Suppressor macrophage treated with lipopolysaccharide for 1 hour (primary cell): ENCODE measurements around the gene LRRC8C.

Source experiments
- DNase-seq, 3 donors: peaks; one replicate each; pipeline ENCODE4 v3.0.0-alpha.2; 2020 to 2022

LRRC8C gene

DNA sequence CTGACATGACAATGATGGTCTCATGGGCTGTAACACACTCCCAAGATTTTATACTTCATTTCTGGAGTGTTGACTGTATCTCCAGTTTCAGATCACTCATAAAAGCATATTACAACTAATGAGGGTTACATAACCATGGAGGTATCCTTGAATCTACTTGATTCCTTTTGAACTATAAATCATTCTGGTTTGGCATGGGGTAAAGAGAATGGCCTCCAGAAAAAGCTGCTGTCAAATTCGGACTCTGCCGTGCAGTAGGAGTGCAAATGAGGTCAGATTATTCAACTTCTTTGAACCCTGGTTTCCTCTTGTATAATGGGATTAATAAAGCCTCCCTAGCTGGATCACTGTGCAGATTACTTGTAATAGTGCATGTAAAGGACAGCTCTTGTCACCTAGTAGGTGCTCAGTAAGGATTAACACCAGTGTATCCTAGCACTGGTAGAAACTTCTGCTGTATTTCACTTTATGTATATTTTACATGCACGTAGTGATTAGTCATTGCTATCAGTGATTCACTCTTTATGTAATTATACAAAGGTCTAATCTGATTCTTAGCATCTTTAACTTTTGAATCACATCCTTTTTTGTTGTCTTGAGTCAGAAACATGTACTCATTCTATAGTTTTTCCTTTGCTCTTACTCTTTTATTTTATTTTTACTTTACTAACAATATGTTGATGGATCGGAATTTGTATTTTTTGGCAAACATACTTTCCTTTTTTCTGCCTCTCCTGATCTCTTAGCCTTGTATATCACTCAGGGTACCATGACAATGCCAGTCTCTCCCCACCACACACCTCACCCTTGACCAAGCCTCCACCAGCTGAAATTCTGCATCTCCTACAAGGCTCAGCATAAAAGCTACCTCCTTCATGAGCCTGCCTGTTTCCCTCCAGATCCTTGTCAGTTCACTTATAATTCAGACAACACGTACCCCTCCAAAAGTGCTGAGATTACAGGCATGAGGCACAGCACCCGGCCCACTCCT is 3.2 kb downstream of the LRRC8C start:
- peak in 2 of 3 donors; percentile 63 to 64 for DNase-seq

DNA sequence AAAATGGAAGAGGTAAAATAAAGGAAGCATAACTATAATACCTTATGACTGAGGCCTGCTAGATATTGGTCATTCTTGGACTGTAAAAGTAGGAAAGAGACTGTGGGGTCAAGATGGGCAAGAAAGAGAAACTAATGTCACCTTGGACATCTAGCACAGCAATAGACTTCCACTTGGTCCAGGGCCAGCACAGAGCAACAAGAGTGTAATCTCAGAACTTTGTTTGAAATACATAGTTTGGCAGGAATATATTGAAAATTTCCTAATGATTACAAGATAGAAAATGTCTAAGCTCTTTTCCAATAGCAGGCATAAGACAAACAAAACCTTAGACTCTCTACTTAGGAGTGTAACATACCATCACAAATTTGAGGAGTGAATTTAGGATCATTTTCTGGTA is 4.6 kb downstream of the LRRC8C start:
- no peak for DNase-seq

- DNase-seq: no peak
Measured at GRCh38 chr1:89640440-89640839, 7.5 kb downstream of the LRRC8C start.

DNA sequence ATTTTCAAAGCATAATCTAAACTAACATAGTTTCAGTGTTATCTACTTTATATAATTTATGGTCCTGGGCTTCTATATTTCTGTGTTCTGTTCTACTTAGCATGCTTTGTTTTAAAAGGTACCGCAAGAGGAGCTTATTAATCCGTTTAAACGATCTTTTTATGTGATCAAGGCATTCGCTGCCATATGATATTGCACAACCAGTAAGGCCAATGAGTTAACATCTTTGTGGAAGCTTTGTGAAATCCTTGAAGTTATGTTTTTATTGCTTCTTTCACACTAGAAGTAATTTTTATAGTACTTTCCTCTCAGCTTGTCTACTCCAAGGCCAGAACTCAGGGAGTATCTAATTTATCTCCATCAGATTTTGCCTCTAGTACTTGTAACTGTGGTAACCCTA is 8.9 kb downstream of the LRRC8C start:
- peak in 1 of 3 donors; percentile 32 for DNase-seq

DNA sequence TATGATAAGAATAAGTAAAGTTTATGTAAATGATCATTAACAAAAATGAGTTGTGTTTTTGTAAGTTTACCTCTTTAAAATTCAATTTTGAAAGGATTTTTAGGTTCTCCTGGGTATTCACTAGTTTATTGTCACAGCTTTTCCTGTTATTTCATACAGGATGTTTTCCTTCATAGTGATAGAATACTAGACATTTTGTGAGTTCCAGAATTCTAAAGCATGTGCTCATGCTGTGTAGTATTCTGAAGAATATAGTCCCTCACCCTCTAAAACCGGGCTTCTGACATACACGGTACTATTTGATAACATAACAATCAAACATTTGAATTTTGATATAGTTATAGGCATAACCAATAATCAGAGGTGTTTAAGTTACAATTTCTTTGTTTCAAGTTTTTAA is 10.7 kb downstream of the LRRC8C start:
- DNase-seq: no peak

- no peak for DNase-seq
Measured at GRCh38 chr1:89644119-89644814, 11.3 kb downstream of the LRRC8C start.

GRCh38 chr1:89646259-89646658 is 13.3 kb downstream of the LRRC8C start:
- no peak for DNase-seq

DNA sequence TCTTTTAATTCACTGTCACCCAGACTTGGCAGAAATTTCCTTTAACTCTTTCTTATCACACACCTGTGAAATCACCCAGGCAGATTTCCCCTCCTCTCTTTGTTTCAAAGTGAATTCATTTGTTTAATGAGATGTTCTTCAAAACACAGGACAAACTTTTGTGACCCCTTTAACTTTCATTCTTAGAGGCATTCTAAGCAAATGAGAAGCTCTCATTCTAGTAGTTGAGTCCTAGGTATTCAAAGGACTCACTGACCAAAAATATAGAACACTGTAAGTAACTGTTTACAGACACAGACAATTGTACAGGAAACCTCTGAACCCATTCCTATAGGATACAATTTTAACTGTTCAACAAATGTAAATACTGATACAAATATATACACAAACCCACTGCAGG is 16.9 kb downstream of the LRRC8C start:
- DNase-seq: no peak

DNA sequence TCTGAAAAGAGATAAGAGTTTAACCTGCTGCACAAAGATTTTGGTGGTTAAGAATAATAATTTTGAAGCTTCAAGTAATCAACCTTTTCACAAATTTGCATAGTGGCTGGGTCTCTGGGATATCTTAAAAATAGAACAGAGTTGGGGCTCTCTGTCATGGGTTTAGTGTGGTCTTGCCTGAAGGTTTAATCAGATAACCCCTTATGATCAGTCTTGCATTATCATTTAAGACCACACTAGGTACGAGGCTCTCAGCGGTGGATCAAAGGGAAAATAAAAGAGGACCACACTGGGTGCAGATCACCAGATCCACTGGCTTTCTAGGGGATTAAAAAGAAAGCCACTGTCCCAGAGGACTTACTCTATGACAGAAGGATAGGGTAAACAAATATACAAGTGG is 19.5 kb downstream of the LRRC8C start:
- DNase-seq: no peak

DNA sequence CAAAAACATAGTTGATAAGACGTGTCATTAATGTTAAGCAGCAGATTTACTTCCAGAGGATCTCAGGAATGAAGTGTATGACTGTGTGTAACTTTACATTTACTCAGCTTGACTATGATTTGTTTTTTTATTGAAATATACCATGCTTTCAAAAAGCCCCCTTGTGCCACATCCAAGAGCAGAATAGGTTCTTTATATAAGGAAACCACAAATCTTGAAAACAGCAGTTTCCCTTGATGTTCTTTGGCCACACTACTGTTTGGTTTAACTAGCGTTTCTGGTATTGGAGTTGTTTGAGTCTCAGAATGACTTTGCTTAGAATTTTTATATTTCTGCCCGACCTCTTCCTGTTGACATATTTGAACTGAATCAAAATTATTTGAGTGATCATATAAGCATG is 25.0 kb downstream of the LRRC8C start:
- DNase-seq: no peak

GRCh38 chr1:89659322-89660081 is 26.6 kb downstream of the LRRC8C start:
- DNase-seq: no peak

DNA sequence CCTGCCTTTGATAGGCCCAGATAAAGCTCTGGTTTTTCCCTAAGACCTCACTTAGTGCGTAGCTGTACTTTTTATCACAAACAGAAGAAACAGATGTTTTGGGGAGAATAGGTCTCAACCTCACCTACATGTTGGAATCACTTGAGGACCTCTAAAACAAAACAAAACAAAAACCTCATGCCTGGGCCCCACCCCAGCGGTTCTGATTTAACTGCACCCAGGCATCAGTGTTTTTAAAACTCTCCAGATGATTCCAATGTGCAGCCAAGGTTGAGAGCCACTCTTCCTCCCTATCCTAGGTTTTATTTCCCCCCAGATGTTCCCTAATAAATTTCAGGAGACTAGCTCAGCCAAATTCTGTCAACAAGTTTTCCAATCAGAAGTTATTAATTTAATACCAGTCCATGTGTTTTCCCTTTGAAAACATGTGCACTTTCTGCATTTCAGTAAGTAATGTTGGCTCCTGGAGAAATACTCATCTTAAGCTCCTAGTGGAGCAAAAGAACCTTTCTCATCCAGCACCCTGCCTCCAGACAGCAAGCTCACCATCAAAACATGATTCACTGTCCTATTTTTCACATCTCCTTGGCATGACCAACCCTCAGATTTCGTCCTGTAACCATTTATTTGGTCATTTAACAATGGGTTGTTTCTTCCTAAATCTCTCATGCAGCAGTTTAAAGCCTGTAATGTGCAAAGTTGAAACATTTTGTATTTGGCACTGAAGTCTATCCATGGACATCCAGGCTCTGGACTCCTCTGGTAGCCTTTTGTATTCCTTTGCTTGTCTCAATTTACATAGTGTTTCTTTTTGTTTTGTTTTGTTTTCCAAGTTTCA is 27.5 kb downstream of the LRRC8C start:
- no peak for DNase-seq

- DNase-seq: peak; percentile 4 to 36 (median 28)
Measured at GRCh38 chr1:89665941-89666340, 33.0 kb downstream of the LRRC8C start.

DNA sequence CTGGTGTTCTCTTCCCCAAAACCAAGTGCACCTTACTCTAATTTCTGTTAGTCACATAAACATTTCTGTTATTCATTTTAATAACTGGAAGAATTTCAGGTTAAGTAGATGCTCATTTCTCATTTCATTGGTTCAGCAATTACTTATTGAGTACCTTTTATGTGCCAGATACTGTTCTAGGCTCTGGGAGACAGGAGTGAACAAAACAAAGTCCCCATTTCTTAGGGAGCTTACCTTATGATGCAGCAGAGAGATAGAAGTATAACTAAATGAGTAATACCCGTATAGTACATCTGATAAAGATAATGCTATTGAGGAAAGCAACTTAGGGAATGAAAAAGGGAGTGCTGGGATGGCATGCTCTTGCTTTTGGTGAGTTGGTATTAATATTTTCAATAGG is 33.7 kb downstream of the LRRC8C start:
- no peak for DNase-seq

DNA sequence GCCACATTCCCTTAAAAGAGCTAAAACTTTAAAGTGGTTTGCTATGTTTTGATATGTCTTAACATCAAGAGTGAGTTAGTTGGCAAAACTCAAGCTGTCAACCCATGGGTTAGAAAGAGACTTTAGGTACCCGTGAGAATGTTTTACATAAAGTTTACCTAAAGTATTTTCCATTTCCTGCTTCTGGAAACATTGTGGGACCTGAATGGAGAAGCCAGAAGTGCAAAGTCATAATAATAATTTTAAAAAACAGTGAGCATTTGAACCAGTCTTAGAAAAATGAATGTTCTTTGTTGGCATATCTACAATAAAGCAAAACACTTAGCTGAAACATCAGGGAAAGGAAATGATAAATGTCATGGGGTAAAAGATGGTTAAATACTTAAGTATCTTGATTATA is 34.8 kb downstream of the LRRC8C start:
- no peak for DNase-seq

DNA sequence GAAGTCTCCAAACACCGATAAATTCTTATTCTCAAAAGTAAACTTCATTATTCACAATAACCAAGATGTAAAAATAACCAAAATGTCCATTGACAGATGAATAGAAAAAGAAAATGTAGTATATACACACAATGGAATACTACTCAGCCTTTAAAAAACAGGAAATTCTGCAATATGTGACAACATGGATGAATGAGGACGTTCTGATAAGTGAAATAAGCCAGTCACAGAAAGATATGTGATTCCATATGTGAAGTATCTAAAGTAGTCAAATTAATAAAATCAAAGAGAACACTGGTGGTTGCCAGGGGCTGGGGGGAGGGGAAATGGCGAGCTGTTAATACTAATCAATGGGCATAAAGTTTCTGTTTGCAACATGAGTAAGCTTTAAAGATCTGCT is 36.0 kb downstream of the LRRC8C start:
- no peak for DNase-seq

DNA sequence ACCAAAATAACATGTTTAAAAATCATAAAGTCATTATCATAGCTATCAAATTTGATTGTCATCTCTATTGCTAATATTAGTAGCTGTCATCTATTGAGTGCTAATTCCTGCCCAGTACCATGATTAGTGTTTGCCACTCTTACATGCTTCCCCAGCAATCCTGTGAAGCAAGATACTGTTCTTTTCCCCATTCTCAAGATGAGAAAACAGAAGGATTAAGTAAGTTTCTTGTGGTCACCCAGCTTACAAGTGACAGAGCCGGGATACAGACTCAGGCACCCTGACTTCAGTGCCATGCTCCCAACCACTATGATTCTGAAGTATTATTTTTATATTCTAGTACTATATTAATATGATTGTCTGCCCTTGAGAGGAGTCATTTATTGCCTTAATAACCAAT is 36.5 kb downstream of the LRRC8C start:
- peak; percentile 10 to 52 (median 49) for DNase-seq

DNA sequence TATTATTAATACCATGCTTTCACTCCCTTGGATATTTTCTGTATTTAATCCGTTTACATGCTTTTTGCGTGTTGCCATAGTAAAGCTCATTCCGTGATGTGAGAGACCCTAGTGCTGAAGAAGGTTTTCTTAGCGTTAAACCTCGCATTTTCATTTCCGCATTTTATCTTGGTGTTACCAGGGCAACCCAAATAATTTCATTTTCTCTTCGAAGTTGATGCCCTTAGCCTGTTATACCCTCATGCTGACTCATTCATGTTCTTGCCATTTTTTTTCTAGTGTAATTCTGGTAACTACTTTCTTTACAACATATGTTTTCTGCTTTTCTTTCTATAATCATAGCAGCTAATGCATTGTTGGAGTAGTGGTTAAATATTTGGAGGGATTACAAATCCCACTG is 37.2 kb downstream of the LRRC8C start:
- DNase-seq: peak; percentile 76 to 94 (median 90)

DNA sequence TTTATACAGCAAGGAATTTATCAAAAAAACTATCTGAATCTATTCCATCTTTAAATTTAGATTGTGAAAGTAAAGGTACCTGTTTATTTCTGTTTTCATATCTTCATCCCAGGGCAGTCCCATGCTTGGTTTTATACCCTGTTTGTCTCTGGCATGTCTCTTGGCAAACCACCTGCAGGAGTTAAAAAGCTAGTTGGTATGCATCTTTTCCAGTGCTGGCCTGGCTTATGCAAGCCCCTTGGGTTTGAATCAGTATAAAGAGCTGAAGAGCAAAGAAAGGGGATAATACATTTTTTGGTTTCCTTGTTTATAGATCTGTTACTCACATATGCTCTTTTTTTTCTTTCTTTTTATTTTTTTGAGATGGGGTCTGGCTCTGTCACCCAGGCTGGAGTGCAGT is 37.8 kb downstream of the LRRC8C start:
- DNase-seq: no peak

DNA sequence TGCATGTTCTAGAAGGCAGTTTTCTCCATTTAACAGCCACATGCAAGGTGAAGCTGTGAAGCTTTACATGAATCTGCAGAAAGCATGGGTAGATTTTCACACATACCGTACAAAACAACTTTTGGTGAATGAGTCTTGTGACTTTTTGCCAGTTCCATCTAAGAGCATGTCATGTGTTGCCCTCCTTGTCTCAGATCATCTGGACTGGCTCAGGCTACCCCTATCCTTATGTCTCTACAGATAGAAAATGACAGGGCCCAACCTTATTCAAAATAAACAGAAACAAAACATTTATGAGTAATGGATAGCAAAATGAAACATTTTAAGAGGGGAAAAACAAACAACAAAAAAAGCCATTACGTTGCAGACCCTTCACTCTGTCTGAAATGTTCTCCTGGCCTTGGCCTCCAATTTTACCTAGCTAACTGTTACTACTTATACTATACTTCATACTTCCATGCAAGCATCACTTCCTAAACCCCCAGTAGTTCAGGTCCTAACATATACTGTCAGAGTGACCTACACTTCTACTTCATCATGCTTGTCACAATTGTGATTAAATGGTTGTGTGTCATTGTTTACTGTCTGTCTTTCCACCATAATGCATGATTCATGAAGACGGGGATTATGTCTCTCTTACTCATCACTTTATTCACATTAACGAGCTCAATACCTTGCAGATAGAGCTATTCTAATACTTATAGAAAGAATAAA is 39.0 kb downstream of the LRRC8C start:
- DNase-seq: peak; percentile 10 to 73 (median 55)

GRCh38 chr1:89672489-89673183 is 39.7 kb downstream of the LRRC8C start:
- DNase-seq: no peak
